ENCODE data around the gene USB1.
"Not testable (repeated sequence)": the region's sequence is repeated elsewhere in the genome, so short reads cannot be mapped to it uniquely, and the experiment has no call there.

Gene USB1

GRCh38 chr16:57996406-57997175 is 4.6 kb upstream of the USB1 start:
- DNase-seq: no peak

GRCh38 chr16:57997176-57997527 is 4.1 kb upstream of the USB1 start:
- DNase-seq: no peak

- no peak for DNase-seq
Observed at GRCh38 chr16:57997528-57998265, 3.5 kb upstream of the USB1 start.

- peak; percentile 46 for DNase-seq
Observed at GRCh38 chr16:57998486-57998885, 2.7 kb upstream of the USB1 start.

GRCh38 chr16:57998992-57999365 is 2.2 kb upstream of the USB1 start:
- no peak for DNase-seq

- no peak for DNase-seq
Observed at GRCh38 chr16:57999366-57999970, 1.7 kb upstream of the USB1 start.

GRCh38 chr16:57999971-58000705 is 1.1 kb upstream of the USB1 start, which contains the start of gene ZNF319:
Gene ZNF319 (minus strand): TSS chr16:58000672. CDS start chr16:57998265, 2,407 bp downstream.
- no peak for DNase-seq

GRCh38 chr16:58001781-58002415 is 691 bp downstream of the USB1 start:
- no peak for DNase-seq

- DNase-seq: no peak
Observed at GRCh38 chr16:58002416-58002800, 1.2 kb downstream of the USB1 start.

GRCh38 chr16:58002936-58003335 is 1.7 kb downstream of the USB1 start:
- no peak for DNase-seq

- DNase-seq: not testable (repeated sequence)
Observed at GRCh38 chr16:58004736-58005135, 3.5 kb downstream of the USB1 start.

GRCh38 chr16:58009856-58010416 is 8.7 kb downstream of the USB1 start:
- DNase-seq: no peak

GRCh38 chr16:58010886-58011285 is 9.7 kb downstream of the USB1 start:
- DNase-seq: no peak

GRCh38 chr16:58011652-58012051 is 10.4 kb downstream of the USB1 start:
- DNase-seq: no peak

- DNase-seq: no peak
Observed at GRCh38 chr16:58012481-58012880, 11.3 kb downstream of the USB1 start.

- no peak for DNase-seq
Observed at GRCh38 chr16:58013201-58013956, 12.2 kb downstream of the USB1 start.

- DNase-seq: no peak
Observed at GRCh38 chr16:58016840-58017446, 15.7 kb downstream of the USB1 start.

GRCh38 chr16:58018803-58019202 is 17.6 kb downstream of the USB1 start:
- DNase-seq: no peak

- no peak for DNase-seq
Observed at GRCh38 chr16:58019866-58020538, 18.8 kb downstream of the USB1 start.
